KMS-11 (cell line): ENCODE data around the gene SPATA24.

Source experiments
- H2AFZ ChIP-seq: fragments of 200-600 bp; sonication (generic); 2 replicates; pipeline ENCODE4 v1.6.1; 2016; ENCODE audit warnings: antibody characterized with exemption, mixed run types, low read depth
- H3K27ac ChIP-seq: fragments of 200-600 bp; sonication (generic); 2 replicates; pipeline ENCODE4 v1.6.1; 2016; ENCODE audit warnings: mild to moderate bottlenecking, mixed run types
- H3K27me3 ChIP-seq: fragments of 200-600 bp; sonication (generic); 2 replicates; pipeline ENCODE4 v1.6.1; 2017; ENCODE audit warnings: mild to moderate bottlenecking, low read depth, mixed run types, moderate library complexity; ENCODE audit not compliant: insufficient read depth
- H3K36me3 ChIP-seq: fragments of 200-600 bp; sonication (generic); 2 replicates; pipeline ENCODE4 v1.6.1; 2017; ENCODE audit warnings: mild to moderate bottlenecking, mixed run types; ENCODE audit not compliant: insufficient read depth
- H3K4me1 ChIP-seq: fragments of 200-600 bp; sonication (generic); 2 replicates; pipeline ENCODE4 v1.6.1; 2016; ENCODE audit warnings: mild to moderate bottlenecking, low read depth, mixed run types; ENCODE audit not compliant: poor library complexity, severe bottlenecking
- H3K4me2 ChIP-seq: fragments of 200-600 bp; sonication (generic); 2 replicates; pipeline ENCODE4 v1.7.0; 2016; ENCODE audit warnings: mild to moderate bottlenecking, mixed run types
- H3K4me3 ChIP-seq: fragments of 200-600 bp; sonication (generic); IDR thresholded peaks from 2 replicates; pipeline ENCODE4 v1.6.1; 2017; ENCODE audit warnings: low read depth, low read length, mixed read lengths; ENCODE audit not compliant: insufficient read depth
- H3K79me2 ChIP-seq: fragments of 200-600 bp; sonication (generic); 2 replicates; pipeline ENCODE4 v1.6.1; 2016; ENCODE audit warnings: low read depth, mixed run types; ENCODE audit not compliant: insufficient read depth
- H3K9ac ChIP-seq: fragments of 200-600 bp; sonication (generic); 2 replicates; pipeline ENCODE4 v1.6.1; 2016; ENCODE audit warnings: mild to moderate bottlenecking, mixed run types
- H4K20me1 ChIP-seq: fragments of 200-600 bp; sonication (generic); 2 replicates; pipeline ENCODE4 v1.6.1; 2016; ENCODE audit warnings: mild to moderate bottlenecking, mixed run types; ENCODE audit not compliant: insufficient read depth
- CTCF ChIP-seq: fragments of 200-600 bp; sonication (generic); conservative IDR thresholded peaks from 2 replicates; pipeline ENCODE4 v1.6.1; 2017; ENCODE audit warnings: low read depth, mild to moderate bottlenecking, antibody characterized with exemption, low read length, moderate library complexity, mixed read lengths

SPATA24 gene

DNA sequence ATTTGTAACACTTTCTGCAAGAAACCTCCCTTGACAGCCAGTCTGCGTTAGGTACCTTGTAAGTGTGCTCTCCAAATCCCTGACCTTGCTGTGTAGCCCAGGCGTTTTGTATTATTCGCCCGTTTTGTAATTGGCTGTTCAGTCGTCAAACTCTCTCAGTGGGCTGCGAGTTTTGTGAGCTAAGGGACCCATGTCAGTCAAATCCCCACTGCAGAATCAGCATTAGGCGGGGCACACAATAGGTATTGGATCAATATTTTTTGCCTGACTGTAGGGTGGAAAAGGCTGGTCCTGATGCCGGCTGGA is 34.8 kb upstream of the SPATA24 start:
- no peaks in the 10 kb centered on the region for H3K79me2 ChIP-seq
- no peaks in the 10 kb centered on the region for H4K20me1 ChIP-seq
- peaks cover 29% of the 10 kb centered on the region for H3K4me1 ChIP-seq
- peak overlapping the region; percentile 97 for H2AFZ ChIP-seq
- no peak overlapping the region for H3K27ac ChIP-seq
- TF ChIP-seq CTCF: no peak
- H3K27me3 ChIP-seq: no peaks in the 10 kb centered on the region
- peak overlapping the region; percentile 100 for H3K4me2 ChIP-seq
- H3K4me3 ChIP-seq: no peak overlapping the region
- no peaks in the 10 kb centered on the region for H3K36me3 ChIP-seq
- no peak overlapping the region; the same call in 1 of the 2 replicates for H3K9ac ChIP-seq

DNA sequence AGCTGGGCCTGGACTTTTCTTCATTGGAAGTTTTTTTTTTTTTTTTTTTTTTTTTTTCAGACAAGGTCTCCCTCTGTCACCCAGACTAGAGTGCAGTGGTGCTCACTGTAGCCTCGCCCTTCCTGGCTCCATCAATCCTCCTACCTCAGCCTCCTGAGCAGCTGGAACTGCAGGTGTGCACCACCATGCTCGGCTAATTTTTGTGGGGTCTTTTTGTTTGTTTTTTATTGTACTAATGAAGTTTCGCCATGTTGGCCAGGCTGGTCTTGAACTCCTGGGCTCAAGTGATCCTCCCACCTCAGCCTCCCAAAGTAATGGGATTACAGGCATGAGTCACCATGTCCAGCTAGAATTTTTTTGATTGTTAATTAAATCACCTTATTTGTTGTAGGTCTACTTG is 31.8 kb upstream of the SPATA24 start:
- no peak overlapping the region for H2AFZ ChIP-seq
- H3K4me2 ChIP-seq: no peak overlapping the region
- H4K20me1 ChIP-seq: no peaks in the 10 kb centered on the region
- no peak for TF ChIP-seq CTCF
- H3K36me3 ChIP-seq: no peaks in the 10 kb centered on the region
- peaks cover 29% of the 10 kb centered on the region for H3K4me1 ChIP-seq
- H3K27ac ChIP-seq: no peak overlapping the region
- no peak overlapping the region for H3K4me3 ChIP-seq
- no peaks in the 10 kb centered on the region for H3K79me2 ChIP-seq
- H3K27me3 ChIP-seq: no peaks in the 10 kb centered on the region
- H3K9ac ChIP-seq: no peak overlapping the region

GRCh38 chr5:139431706-139432105 is 27.8 kb upstream of the SPATA24 start:
- no peak for TF ChIP-seq CTCF
- no peaks in the 10 kb centered on the region for H3K27me3 ChIP-seq
- H3K27ac ChIP-seq: no peak overlapping the region
- no peak overlapping the region for H3K4me3 ChIP-seq
- H3K79me2 ChIP-seq: no peaks in the 10 kb centered on the region
- H3K9ac ChIP-seq: no peak overlapping the region
- H3K4me1 ChIP-seq: peaks cover 8% of the 10 kb centered on the region
- no peaks in the 10 kb centered on the region for H4K20me1 ChIP-seq
- H3K36me3 ChIP-seq: no peaks in the 10 kb centered on the region
- no peak overlapping the region for H3K4me2 ChIP-seq
- no peak overlapping the region for H2AFZ ChIP-seq

GRCh38 chr5:139430015-139430414 is 26.1 kb upstream of the SPATA24 start:
- Histone ChIP-seq H3K9ac (no peak overlapping the region), H4K20me1 (no peaks in the 10 kb centered on the region), H3K4me3 (no peak overlapping the region), H3K27me3 (no peaks in the 10 kb centered on the region), H3K4me2 (no peak overlapping the region), H2AFZ (no peak overlapping the region), H3K36me3 (no peaks in the 10 kb centered on the region), H3K79me2 (no peaks in the 10 kb centered on the region), H3K4me1 (peaks cover 6% of the 10 kb centered on the region), H3K27ac (no peak overlapping the region)
- no peak for TF ChIP-seq CTCF
